ENCODE measurements around the gene UBE2L5.

DNA sequence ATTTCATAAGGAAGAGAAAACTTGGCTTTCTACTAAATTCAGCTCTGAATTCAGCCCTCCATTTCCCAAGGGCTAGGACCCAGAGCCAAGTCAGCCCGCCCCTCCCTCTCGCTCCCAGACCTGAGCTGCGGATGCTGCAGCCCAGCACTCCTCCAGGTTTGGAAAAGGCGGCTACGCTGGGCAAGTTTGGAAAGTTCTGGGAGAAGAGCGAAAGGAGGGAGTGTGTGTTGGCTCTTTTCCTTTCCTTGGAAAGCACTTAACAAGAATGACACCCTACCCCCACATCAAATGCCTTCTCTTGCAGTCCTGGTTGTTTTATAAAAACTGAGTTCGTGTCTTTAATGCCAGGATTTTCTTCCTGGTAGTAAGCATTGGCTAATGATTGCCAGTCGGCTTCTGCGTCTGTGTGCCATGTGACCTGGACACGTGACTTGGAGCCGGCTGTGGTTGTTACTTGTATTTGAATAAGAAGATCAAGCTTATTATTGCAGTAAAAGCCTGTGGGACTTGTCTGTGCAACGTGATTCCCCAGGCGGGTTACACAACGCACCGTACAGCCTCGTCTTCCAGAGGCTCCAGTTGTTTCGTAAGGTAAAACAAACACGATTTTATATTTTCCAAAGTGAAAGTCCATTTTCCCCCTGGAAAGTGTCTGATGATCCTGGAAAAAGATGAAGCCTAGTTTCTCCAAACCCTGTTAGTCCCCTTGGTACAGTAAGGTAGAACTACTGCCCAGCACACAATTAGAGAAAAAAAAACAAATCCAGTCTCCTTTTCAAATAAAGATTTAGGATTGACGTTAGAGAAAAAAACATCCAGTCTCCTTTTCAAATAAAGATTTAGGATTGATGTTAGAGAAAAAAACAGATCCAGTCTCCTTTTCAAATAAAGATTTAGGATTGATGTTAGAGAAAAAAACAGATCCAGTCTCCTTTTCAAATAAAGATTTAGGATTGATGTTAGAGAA, 26.8 kb upstream of the UBE2L5 start:
- TF ChIP-seq, protein P1, sequence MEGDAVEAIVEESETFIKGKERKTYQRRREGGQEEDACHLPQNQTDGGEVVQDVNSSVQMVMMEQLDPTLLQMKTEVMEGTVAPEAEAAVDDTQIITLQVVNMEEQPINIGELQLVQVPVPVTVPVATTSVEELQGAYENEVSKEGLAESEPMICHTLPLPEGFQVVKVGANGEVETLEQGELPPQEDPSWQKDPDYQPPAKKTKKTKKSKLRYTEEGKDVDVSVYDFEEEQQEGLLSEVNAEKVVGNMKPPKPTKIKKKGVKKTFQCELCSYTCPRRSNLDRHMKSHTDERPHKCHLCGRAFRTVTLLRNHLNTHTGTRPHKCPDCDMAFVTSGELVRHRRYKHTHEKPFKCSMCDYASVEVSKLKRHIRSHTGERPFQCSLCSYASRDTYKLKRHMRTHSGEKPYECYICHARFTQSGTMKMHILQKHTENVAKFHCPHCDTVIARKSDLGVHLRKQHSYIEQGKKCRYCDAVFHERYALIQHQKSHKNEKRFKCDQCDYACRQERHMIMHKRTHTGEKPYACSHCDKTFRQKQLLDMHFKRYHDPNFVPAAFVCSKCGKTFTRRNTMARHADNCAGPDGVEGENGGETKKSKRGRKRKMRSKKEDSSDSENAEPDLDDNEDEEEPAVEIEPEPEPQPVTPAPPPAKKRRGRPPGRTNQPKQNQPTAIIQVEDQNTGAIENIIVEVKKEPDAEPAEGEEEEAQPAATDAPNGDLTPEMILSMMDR (IDR thresholded peaks at IDR 0.05) = peak in 1 of 12 donors; percentile 10
- peak in 1 of 2 donors; percentile 40 for TF ChIP-seq POLR2A (IDR thresholded peaks at IDR 0.05)

All from heart left ventricle (tissue), 13 donors.